Stimulated activated CD4-positive, alpha-beta T cell treated with anti-CD3 and anti-CD28 coated beads, Interleukin-1b, Interleukin-23, amount 100 ng/mL, for 1 hour (primary cell): ENCODE measurements around the gene SORBS2.
"Not testable (repeated sequence)": the region's sequence is repeated elsewhere in the genome, so short reads cannot be mapped to it uniquely, and the experiment has no call there.

Source experiments
- DNase-seq, 2 donors: peaks; one replicate each; pipeline ENCODE4 v3.0.0-alpha.2; 2020; ENCODE audit warnings: low read depth in 2 of 2

Gene SORBS2

GRCh38 chr4:185560316-185560715 is 251.7 kb downstream of the SORBS2 start:
- no peak for DNase-seq

GRCh38 chr4:185559915-185560281 is 252.1 kb downstream of the SORBS2 start:
- DNase-seq: no peak

- not testable (repeated sequence) for DNase-seq
Observed at GRCh38 chr4:185559251-185559914, 252.6 kb downstream of the SORBS2 start.

GRCh38 chr4:185554365-185555126 is 257.4 kb downstream of the SORBS2 start:
- no peak for DNase-seq

GRCh38 chr4:185552254-185552653 is 259.7 kb downstream of the SORBS2 start:
- no peak for DNase-seq

- no peak for DNase-seq
Observed at GRCh38 chr4:185550933-185551332, 261.1 kb downstream of the SORBS2 start.

- no peak for DNase-seq
Observed at GRCh38 chr4:185549095-185549639, 262.8 kb downstream of the SORBS2 start.

- DNase-seq: no peak
Observed at GRCh38 chr4:185548587-185548986, 263.4 kb downstream of the SORBS2 start.

GRCh38 chr4:185546335-185546734 is 265.7 kb downstream of the SORBS2 start:
- no peak for DNase-seq

- DNase-seq: no peak
Observed at GRCh38 chr4:185542626-185543315, 269.2 kb downstream of the SORBS2 start.

GRCh38 chr4:185541251-185541727 is 270.7 kb downstream of the SORBS2 start:
- DNase-seq: no peak

- DNase-seq: no peak
Observed at GRCh38 chr4:185540487-185541120, 271.4 kb downstream of the SORBS2 start.

GRCh38 chr4:185540040-185540439 is 272.0 kb downstream of the SORBS2 start:
- no peak for DNase-seq

- no peak for DNase-seq
Observed at GRCh38 chr4:185538806-185539205, 273.2 kb downstream of the SORBS2 start.

- DNase-seq: no peak
Observed at GRCh38 chr4:185536411-185536709, 275.6 kb downstream of the SORBS2 start.

- no peak for DNase-seq
Observed at GRCh38 chr4:185535612-185536410, 276.2 kb downstream of the SORBS2 start.
